IMR-90 (cell line): ENCODE measurements around the gene PSAP. TPM values are rescaled to one million over a fixed set of nuclear protein-coding genes. Genes with fewer than 3 reads are reported as not detected.

Experiments used
- ATAC-seq: fragments of 200-7000 bp; cut with Tn5 transposase; 2 replicates; pipeline ENCODE4 v1.9.1; 2020; ENCODE audit warnings: low read depth, mild to moderate bottlenecking, moderate library complexity
- BruUV-seq: library from RNA; stranded (reverse); fragments of 400-500 nt; replicated peaks from 2 replicates; lab custom pipeline; 2021; lab: Mats Ljungman, UMichigan
- CTCF ChIA-PET: fragments of 300-600 bp; formaldehyde crosslinking; extraction: SDS; loops from one replicate; lab custom pipeline; 2021; ENCODE audit warnings: antibody characterized with exemption; lab: Yijun Ruan, JAX
- POLR2A ChIA-PET: fragments of 300-600 bp; sonication (Branson Sonifier 250); formaldehyde crosslinking; loops from one replicate; lab custom pipeline; 2022; ENCODE audit warnings: antibody characterized with exemption; ENCODE audit not compliant: unreplicated experiment; lab: Charles Lee
- DNase-seq: peaks from one replicate; pipeline ENCODE4 v3.0.0; 2013
- H2AFZ ChIP-seq: replicated peaks from 2 replicates; pipeline ENCODE3; 2013; ENCODE audit warnings: low read length, mild to moderate bottlenecking; ENCODE audit not compliant: poor library complexity
- H2AK5ac ChIP-seq: 2 replicates; pipeline ENCODE4 v1.6.1; 2013; ENCODE audit warnings: low read depth, low read length, inconsistent platforms
- H2AK9ac ChIP-seq: replicated peaks from 2 replicates; pipeline ENCODE3; 2013; ENCODE audit warnings: mild to moderate bottlenecking, low read depth, low read length, moderate library complexity; ENCODE audit not compliant: poor library complexity
- H2BK120ac ChIP-seq: 2 replicates; pipeline ENCODE4 v1.6.1; 2013; ENCODE audit warnings: low read depth, low read length, inconsistent platforms
- H2BK15ac ChIP-seq: 3 replicates; pipeline ENCODE4 v1.6.1; 2013; ENCODE audit warnings: low read depth, low read length, inconsistent platforms
- H2BK20ac ChIP-seq: 2 replicates; pipeline ENCODE4 v1.6.1; 2013; ENCODE audit warnings: low read depth, mild to moderate bottlenecking, inconsistent platforms, low read length, moderate library complexity
- H2BK5ac ChIP-seq: 2 replicates; pipeline ENCODE4 v1.6.1; 2013; ENCODE audit warnings: mild to moderate bottlenecking, low read depth, low read length, inconsistent platforms; ENCODE audit not compliant: poor library complexity, severe bottlenecking
- H3K14ac ChIP-seq: replicated peaks from 2 replicates; pipeline ENCODE4 v1.6.1; 2013; ENCODE audit warnings: low read depth, low read length, inconsistent platforms
- H3K18ac ChIP-seq: 2 replicates; pipeline ENCODE4 v1.6.1; 2013; ENCODE audit warnings: low read depth, low read length, control low read depth
- H3K23ac ChIP-seq: 2 replicates; pipeline ENCODE4 v1.6.1; 2013; ENCODE audit warnings: low read depth, low read length, inconsistent platforms
- H3K27ac ChIP-seq: 2 replicates; pipeline ENCODE4 v1.5.1; 2013; ENCODE audit warnings: mild to moderate bottlenecking, control low read depth, low read length; ENCODE audit not compliant: insufficient read depth
- H3K27me3 ChIP-seq: 2 replicates; pipeline ENCODE4 v1.6.1; 2013; ENCODE audit warnings: low read length; ENCODE audit not compliant: control insufficient read depth, insufficient read depth
- H3K36me3 ChIP-seq: 2 replicates; pipeline ENCODE4 v1.6.1; 2013; ENCODE audit warnings: low read length, mixed read lengths; ENCODE audit not compliant: control insufficient read depth, insufficient read depth
- H3K4ac ChIP-seq: 2 replicates; pipeline ENCODE4 v1.6.1; 2013; ENCODE audit warnings: low read depth, low read length, inconsistent platforms
- H3K4me1 ChIP-seq: 2 replicates; pipeline ENCODE4 v1.6.1; 2013; ENCODE audit warnings: low read length, mixed read lengths; ENCODE audit not compliant: control insufficient read depth, insufficient read depth
- H3K4me2 ChIP-seq: 2 replicates; pipeline ENCODE4 v1.6.1; 2013; ENCODE audit warnings: low read depth, mild to moderate bottlenecking, control low read depth, low read length, moderate library complexity
- H3K4me3 ChIP-seq: 2 replicates; pipeline ENCODE4 v1.5.1; 2013; ENCODE audit warnings: low read depth, mild to moderate bottlenecking, control low read depth, low read length, moderate library complexity; ENCODE audit not compliant: insufficient read depth
- H3K56ac ChIP-seq: 2 replicates; pipeline ENCODE4 v1.6.1; 2013; ENCODE audit warnings: low read length, inconsistent platforms; ENCODE audit not compliant: insufficient read depth; ENCODE audit errors: extremely low read depth
- H3K79me1 ChIP-seq, 2 experiments: 2 replicates each; pipeline ENCODE4 v1.6.1; 2013; ENCODE audit warnings: low read length in 2 of 2, inconsistent platforms in 1 of 2, low read depth in 1 of 2
- H3K9ac ChIP-seq: 2 replicates; pipeline ENCODE4 v1.6.1; 2013; ENCODE audit warnings: low read depth, low read length, control low read depth
- H3K9me1 ChIP-seq: 2 replicates; pipeline ENCODE4 v1.6.1; 2013; ENCODE audit warnings: low read length, inconsistent platforms; ENCODE audit not compliant: insufficient read depth
- H3K9me3 ChIP-seq: 2 replicates; pipeline ENCODE4 v1.6.1; 2013; ENCODE audit warnings: low read length; ENCODE audit not compliant: control insufficient read depth, insufficient read depth
- H4K20me1 ChIP-seq: 2 replicates; pipeline ENCODE4 v1.6.1; 2013; ENCODE audit warnings: low read length, inconsistent platforms; ENCODE audit not compliant: insufficient read depth
- H4K5ac ChIP-seq: 2 replicates; pipeline ENCODE4 v1.6.1; 2013; ENCODE audit warnings: mild to moderate bottlenecking, low read depth, low read length, control low read depth
- H4K8ac ChIP-seq, 2 experiments: 2 replicates each; pipeline ENCODE4 v1.6.1; 2013; ENCODE audit warnings: low read depth in 2 of 2, low read length in 2 of 2, control low read depth in 1 of 2, inconsistent platforms in 1 of 2
- H4K91ac ChIP-seq: 2 replicates; pipeline ENCODE4 v1.6.1; 2013; ENCODE audit warnings: low read depth, low read length, inconsistent platforms; ENCODE audit not compliant: insufficient read depth
- BHLHE40 ChIP-seq: fragments of 150-350 bp; IDR thresholded peaks from 2 replicates; pipeline ENCODE4 v1.6.1; 2016; ENCODE audit warnings: mild to moderate bottlenecking, low read depth, low read length
- CEBPB ChIP-seq: IDR thresholded peaks from 2 replicates; pipeline ENCODE4 v1.6.1; 2012; ENCODE audit warnings: low read depth, low read length, improper control_type of control experiment
- FOS ChIP-seq: fragments of 150-350 bp; IDR thresholded peaks from 2 replicates; pipeline ENCODE4 v1.6.1; 2016; ENCODE audit warnings: low read depth, low read length
- MAFK ChIP-seq: IDR thresholded peaks from 2 replicates; pipeline ENCODE4 v1.6.1; 2012; ENCODE audit warnings: low read depth, low read length, improper control_type of control experiment
- MXI1 ChIP-seq: IDR thresholded peaks from 2 replicates; pipeline ENCODE4 v1.6.1; 2012; ENCODE audit warnings: low read depth, mild to moderate bottlenecking, low read length, moderate library complexity, borderline replicate concordance
- NFE2L2 ChIP-seq: fragments of 150-350 bp; IDR thresholded peaks from 2 replicates; pipeline ENCODE4 v1.6.1; 2016; ENCODE audit warnings: low read depth, mild to moderate bottlenecking, low read length
- RAD21 ChIP-seq: IDR thresholded peaks from 2 replicates; pipeline ENCODE4 v1.6.1; 2012; ENCODE audit warnings: low read length, improper control_type of control experiment
- RFX5 ChIP-seq: IDR thresholded peaks from 2 replicates; pipeline ENCODE4 v1.8.0; 2012; ENCODE audit warnings: low read depth, mild to moderate bottlenecking, low read length, moderate library complexity
- WGBS, 2 experiments: methylation state at CpG; one replicate each; pipeline versions ENCODE4 v1.1.5 to v1.1.7; 2013; ENCODE audit warnings: missing lambda C conversion rate in 2 of 2; ENCODE audit not compliant: insufficient read length in 1 of 2; ENCODE audit errors: extremely low coverage in 2 of 2; 5-methylcytosine and 5-hydroxymethylcytosine counted together
- dilution Hi-C: fragments of 300-500 bp; cut with HindIII; formaldehyde crosslinking; loops from one replicate; pipeline ENCODE4 v1.14.3; 2018; ENCODE audit warnings: low sequenced_read_pairs; ENCODE audit not compliant: unreplicated experiment
- in situ Hi-C: fragments of 300-500 bp; cut with MboI; formaldehyde crosslinking; loops from 3 replicates; pipeline ENCODE4 v1.14.3; 2019; ENCODE audit warnings: low sequenced_read_pairs, inconsistent platforms, mixed read lengths
- intact Hi-C: fragments of 100-400 bp; cut with micrococcal nuclease; formaldehyde crosslinking; loops from 2 replicates; pipeline ENCODE4 v1.10.0; 2022
- polyA plus RNA-seq, 3 experiments: library from polyadenylated mRNA; depleted of rRNA; stranded (reverse); fragments of >200 nt; gene quantifications; 2 replicates each; pipeline ENCODE4 v1.2.3, GENCODE V29; 2012; ENCODE audit warnings: low replicate concordance in 1 of 3
- total RNA-seq: library from RNA; depleted of rRNA; stranded (reverse); fragments of >200 nt; gene quantifications from 2 replicates; pipeline ENCODE4 v1.2.3, GENCODE V29; 2012
- TF ChIP-seq, protein P1 (sequence below): conservative IDR thresholded peaks from 2 replicates; pipeline ENCODE4 v1.5.1; 2012; ENCODE audit warnings: mild to moderate bottlenecking, low read depth, low read length, improper control_type of control experiment
- TF ChIP-seq, protein P2 (sequence below): fragments of 150-350 bp; IDR thresholded peaks from 2 replicates; pipeline ENCODE4 v1.6.1; 2017; ENCODE audit warnings: mild to moderate bottlenecking, antibody characterized with exemption, low read length, low read depth

Gene PSAP
- total and polyA plus RNA-seq, 2 of the 4 experiments (the other 2 are of a cell fraction) = 216 to 876 TPM

DNA sequence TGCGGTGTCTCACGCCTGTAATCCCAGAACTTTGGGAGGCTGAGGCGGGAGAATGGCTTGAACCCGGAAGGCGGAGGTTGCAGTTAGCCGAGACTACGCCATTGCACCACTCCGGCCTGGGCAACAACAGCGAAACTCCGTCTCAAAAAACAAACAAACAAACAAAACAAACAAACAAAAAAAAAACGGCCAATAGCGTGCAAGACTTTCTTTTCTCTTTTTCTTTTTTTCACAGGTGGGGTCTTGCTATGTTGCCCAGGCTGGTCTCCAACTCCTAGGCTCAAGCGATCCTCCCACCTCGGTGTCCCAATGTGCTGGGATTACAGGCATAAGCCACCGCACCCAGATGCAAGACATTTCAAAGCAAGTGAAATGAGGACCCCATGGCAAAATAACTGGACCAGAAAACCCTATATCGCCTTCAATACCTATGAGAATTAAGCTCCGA, 1.6 kb downstream of the PSAP start (continued):
- TF ChIP-seq, protein P1, sequence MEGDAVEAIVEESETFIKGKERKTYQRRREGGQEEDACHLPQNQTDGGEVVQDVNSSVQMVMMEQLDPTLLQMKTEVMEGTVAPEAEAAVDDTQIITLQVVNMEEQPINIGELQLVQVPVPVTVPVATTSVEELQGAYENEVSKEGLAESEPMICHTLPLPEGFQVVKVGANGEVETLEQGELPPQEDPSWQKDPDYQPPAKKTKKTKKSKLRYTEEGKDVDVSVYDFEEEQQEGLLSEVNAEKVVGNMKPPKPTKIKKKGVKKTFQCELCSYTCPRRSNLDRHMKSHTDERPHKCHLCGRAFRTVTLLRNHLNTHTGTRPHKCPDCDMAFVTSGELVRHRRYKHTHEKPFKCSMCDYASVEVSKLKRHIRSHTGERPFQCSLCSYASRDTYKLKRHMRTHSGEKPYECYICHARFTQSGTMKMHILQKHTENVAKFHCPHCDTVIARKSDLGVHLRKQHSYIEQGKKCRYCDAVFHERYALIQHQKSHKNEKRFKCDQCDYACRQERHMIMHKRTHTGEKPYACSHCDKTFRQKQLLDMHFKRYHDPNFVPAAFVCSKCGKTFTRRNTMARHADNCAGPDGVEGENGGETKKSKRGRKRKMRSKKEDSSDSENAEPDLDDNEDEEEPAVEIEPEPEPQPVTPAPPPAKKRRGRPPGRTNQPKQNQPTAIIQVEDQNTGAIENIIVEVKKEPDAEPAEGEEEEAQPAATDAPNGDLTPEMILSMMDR = no peak

DNA sequence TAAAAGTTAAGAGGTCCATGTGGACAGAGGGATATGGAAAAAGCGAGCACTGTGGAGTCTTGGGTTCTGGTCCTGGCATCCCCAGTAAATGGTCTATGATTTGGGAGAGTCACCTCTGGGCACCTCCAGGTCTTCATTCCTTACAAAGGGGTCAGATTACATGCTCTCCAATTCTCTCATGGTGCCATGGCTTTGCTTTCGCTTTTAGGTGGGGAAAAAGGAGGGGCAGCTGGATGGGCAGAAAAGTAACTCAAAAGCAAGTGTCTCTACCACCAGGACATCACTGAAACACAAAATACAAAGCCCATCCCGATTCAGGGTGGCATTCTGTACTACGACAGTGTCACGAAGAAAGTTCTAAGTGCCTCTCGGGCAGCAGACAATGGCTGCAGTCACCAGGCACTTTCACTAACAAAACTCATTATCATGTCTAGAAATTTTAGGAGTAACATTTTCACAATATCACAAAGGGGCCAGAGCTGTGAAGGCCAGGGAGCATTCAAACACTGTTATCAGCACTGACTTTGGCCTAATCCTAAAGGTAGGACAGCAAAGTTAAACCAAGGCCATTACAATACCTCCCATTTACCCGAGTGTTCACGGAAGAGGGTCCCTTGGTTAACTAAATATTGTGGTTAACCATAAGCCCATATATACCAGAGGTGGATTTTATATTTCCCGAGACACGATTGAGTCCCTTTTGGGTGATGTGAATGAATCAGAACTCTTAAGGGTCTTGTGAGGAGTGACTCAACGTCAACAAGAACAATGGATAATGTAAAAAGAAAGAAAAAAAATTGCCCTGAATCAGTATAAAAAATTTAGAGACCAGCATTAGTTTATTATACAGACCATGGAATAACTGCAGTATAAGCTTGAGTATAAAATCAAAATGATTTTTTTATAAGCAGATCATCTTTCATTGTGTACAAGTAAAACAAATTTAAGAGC, 2.5 kb downstream of the PSAP start:
- peak; percentile 51 for DNase-seq
- no peak overlapping the region for H2AK5ac ChIP-seq
- TF ChIP-seq CEBPB (no peak), MXI1 (no peak), MAFK (no peak), NFE2L2 (no peak), BHLHE40 (no peak), RAD21 (no peak), FOS (no peak), RFX5 (no peak)
- TF ChIP-seq, protein P1 = no peak
- TF ChIP-seq, protein P2, sequence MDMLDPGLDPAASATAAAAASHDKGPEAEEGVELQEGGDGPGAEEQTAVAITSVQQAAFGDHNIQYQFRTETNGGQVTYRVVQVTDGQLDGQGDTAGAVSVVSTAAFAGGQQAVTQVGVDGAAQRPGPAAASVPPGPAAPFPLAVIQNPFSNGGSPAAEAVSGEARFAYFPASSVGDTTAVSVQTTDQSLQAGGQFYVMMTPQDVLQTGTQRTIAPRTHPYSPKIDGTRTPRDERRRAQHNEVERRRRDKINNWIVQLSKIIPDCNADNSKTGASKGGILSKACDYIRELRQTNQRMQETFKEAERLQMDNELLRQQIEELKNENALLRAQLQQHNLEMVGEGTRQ = no peak

More for the DNA sequence above, 2.5 kb downstream of the PSAP start:
- peak overlapping the region; percentile 27; the same call in 1 of the 2 replicates for H3K4me2 ChIP-seq
- H3K14ac ChIP-seq = peak overlapping the region; percentile 5; the same call in 1 of the 2 replicates
- H3K23ac ChIP-seq = no peak overlapping the region
- H3K79me1 ChIP-seq = peaks cover 16 to 64% of the 10 kb centered on the region in 2 experiments
- ATAC-seq = no peak
- H4K8ac ChIP-seq = no peak overlapping the region
- H3K4ac ChIP-seq = no peak overlapping the region
- H4K91ac ChIP-seq = no peak overlapping the region
- H4K20me1 ChIP-seq = peaks cover 66% of the 10 kb centered on the region
- dilution Hi-C loops (no loop called here), in situ Hi-C loops (no loop called here), intact Hi-C loops (no loop called here)
- H2BK15ac ChIP-seq = no peak overlapping the region
- ChIA-PET CTCF (interaction anchor here (0.6 to 0.8 kb wide), 2 partner anchors 48 to 460 kb away, joined by 3 read pairs; no protein-coding TSS in a partner anchor), POLR2A (no interaction called here)
- H3K4me1 ChIP-seq = peaks cover 9% of the 10 kb centered on the region
- H3K56ac ChIP-seq = no peak overlapping the region
- no peak overlapping the region for H3K9ac ChIP-seq
- H3K18ac ChIP-seq = no peak overlapping the region
- no peak overlapping the region for H3K27ac ChIP-seq
- no peak overlapping the region for H4K5ac ChIP-seq
- H3K4me3 ChIP-seq = no peak overlapping the region
- H2AK9ac ChIP-seq = no peak overlapping the region
- no TSS peak for BruUV-seq
- H3K36me3 ChIP-seq = no peaks in the 10 kb centered on the region
- no CpG with 5 or more reads among the region's 11 CpGs for WGBS, 2 experiments
- no peak overlapping the region for H2BK120ac ChIP-seq
- H3K27me3 ChIP-seq = no peaks in the 10 kb centered on the region
- no peak overlapping the region for H2AFZ ChIP-seq
- peaks cover 7% of the 10 kb centered on the region for H3K9me1 ChIP-seq
- no peak overlapping the region for H2BK20ac ChIP-seq
- H2BK5ac ChIP-seq = no peak overlapping the region
- no peaks in the 10 kb centered on the region for H3K9me3 ChIP-seq
